ENCODE measurements around the gene C1RL.

The C1RL gene

DNA sequence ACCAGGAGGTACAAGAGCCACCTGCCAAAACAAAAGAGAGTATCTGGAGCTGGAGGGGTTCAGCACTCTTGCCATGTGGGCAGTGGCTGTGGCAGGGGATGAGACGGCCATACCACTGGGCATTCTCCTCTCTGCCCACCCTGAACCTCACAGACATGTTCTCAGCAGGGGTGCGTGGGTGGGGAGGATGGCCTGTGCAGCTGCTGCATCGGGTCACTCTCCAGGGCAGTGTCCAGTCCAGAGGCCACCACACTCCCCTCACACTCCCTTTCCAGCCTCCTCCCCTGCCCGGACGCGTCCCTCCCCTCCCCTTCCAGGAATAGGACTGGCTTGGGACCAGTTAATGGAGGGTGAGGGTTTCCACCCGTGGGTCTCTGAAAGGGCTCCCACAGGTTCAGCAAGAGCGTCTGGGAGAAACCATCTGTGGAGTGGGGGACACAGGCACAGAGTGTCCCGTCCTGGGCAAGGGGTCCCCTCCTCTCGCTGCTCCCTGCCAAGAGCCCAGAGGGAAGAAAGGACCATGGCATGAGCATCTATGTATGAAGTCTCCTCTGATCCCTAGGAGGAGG lies 17.3 kb downstream of the C1RL start:
- no peak for DNase-seq (ENCODE audit: low read depth)

DNA sequence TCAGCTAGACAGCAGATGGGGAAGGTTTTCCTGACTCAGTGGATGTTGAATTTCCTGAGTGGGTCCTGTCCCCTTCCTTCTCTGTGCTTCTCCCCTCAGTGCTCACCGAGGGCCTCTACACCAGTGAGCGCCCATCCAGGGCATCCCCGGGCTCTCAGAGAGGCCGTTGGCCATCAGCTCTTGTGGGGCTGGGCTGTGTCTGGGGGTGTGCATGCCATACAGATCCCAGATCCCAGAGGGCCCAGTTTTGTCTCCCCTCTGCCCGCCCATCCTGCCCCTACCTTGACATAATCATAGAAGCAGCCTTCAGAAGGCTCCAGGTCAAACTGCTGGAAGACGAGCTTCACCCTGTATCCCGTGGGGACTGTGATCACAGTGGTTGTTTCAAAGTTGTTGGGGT lies 17.8 kb downstream of the C1RL start:
- no peak for DNase-seq (ENCODE audit: low read depth)

- DNase-seq (ENCODE audit: low read depth), result no peak
These were observed 18.6 kb downstream of the C1RL start for GRCh38 chr12:7090222-7090998.

DNA sequence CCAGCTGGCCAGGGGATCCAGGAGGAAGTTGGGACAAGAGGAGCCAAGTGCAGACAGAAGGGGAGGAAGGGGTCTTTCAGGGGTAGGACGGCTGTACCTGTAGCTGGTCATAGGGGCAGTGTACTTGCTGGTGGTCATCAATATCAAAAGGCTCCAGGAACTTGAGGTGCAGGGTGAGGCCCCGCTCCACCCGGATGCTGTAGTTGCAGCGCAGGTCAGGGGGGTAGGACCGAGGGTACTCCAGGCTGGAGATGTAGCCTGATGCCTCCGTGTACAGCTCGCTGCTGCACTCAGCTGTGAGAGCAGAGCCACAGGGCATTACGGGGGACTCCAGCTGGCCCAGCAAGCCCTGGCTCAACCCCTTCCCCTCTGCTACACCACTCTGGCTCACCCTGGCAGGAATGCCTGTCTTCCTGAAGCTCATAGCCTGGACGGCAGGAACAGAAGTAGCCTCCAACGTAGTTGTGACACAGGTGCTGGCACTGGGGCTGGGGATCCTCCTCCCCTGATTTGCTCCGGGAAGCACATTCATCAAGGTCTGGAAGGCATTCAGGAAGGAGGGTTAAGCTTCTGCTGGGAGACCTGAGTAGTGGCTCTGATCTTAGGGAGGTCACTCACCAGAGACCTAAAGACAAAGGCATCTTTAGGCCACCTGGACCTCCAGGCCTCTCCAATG lies 19.7 kb downstream of the C1RL start:
- no peak for DNase-seq (ENCODE audit: low read depth)

DNA sequence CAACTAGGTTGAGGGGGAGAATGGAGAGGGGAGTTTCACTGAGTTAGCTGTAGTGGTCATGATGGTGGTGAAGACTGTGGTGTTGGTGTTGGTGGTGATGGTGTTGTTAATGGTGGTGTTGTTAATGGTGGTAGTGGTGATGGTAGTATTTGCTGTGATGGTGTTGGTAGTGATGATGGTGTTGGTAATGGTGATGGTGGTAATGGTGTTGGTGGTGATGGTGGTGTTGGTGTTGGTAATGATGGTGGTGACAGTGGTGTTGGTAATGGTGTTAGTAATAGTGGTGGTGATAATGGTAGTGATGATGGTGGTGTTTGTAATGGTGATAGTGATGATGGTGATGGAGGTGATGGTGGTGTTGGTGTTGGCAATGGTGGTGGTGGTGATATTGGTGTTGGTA lies 25.9 kb downstream of the C1RL start:
- no peak for DNase-seq (ENCODE audit: low read depth)

GRCh38 chr12:7081037-7081436 lies 28.0 kb downstream of the C1RL start:
- DNase-seq (ENCODE audit: low read depth), result no peak

- DNase-seq (ENCODE audit: low read depth), result no peak
These were observed 29.2 kb downstream of the C1RL start for GRCh38 chr12:7079826-7080125.

DNA sequence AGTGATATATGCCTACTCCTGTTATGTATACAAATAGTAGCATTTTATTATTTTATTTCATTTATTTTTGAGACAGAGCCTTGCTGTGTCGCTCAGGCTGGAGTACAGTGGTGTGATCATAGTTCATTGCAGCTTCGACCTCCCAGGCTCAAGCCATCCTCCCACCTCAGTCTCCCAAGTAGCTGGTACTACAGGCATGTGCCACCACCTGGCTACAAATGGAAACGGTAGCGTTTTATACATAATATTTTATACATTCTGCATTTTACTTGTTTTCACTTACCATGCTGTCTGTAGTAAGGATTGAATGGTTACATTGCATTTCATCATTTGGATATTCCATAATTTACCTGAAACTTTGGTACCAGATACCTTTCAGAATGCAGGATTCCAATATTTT lies 30.9 kb downstream of the C1RL start:
- DNase-seq (ENCODE audit: low read depth), result no peak

DNA sequence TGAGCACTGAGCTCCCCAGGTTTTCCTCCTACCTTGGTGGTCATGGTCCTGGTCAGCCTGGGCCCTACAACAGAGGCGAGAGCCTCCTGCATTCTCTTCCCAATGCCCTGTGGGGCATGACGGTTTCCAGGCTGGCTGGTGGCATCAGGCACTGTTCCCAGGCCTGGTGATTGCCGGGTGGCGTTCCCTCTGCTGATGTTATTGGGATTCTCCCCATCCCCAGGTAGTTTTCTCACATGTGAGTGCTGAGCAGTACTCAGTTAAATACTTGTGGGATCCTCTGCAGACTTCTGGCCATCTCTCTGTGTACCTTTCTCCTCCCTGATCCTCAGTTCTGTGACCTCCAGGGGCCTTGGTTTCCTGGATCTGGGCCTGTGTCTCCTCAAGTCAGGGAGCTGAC lies 32.5 kb downstream of the C1RL start:
- no peak for DNase-seq (ENCODE audit: low read depth)

DNA sequence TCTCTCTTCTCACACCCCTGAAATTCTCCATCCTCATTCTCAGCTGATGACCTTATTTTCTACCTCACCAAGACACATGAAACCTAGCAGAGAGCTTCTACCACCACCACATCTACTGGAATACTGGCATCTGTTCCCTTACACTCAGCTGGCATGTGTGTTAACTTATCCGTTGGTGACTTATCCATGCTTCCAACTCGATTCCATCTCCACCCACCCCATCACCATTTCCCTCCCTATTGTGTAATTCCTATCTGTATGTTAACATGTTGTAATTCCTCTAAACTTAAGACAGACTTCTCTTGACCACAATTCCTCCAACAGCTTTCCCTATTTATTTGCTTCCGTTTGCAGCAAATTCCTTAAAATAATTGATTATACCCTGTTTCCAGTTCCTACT lies 33.1 kb downstream of the C1RL start:
- DNase-seq (ENCODE audit: low read depth), result no peak

DNA sequence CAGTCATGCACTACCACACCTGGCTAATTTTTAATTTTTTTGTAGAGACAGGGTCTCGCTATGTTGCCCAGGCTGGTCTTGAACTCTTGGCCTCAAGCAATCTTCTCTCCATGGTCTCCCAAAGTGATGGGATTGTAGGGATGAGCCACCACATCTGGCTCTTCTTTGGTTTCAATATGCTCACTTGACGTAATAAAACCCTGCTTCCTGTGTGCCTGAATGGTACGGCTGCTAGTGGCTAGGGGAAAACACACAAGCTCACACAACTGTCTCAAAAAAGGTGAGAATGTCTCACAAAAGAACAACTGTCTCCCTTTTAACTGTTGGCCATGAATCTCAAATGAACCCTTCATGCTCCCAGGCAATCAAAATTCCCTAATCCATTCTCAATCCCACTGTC lies 33.5 kb downstream of the C1RL start:
- DNase-seq (ENCODE audit: low read depth), result no peak

DNA sequence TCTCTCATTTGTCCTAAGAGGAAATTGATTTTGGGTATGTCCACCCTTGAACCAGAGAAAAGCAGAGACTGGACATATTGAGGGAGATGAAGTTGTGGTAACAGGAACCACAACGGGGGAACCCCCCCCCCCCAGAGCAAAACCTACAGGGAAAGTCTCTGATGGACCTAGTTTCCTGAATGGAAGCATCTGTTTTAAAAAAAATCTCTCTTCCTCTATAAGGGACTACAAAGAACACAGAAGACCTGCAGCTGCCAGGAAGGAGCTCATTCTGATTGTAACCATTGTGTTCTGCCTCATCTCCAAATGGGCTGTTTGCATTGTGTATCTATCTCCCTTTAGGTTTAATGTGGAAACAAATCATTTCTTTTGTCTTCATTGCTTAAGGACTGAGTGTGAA lies 35.1 kb downstream of the C1RL start:
- DNase-seq (ENCODE audit: low read depth), result no peak

GRCh38 chr12:7072554-7072953 lies 36.5 kb downstream of the C1RL start:
- no peak for DNase-seq (ENCODE audit: low read depth)

DNA sequence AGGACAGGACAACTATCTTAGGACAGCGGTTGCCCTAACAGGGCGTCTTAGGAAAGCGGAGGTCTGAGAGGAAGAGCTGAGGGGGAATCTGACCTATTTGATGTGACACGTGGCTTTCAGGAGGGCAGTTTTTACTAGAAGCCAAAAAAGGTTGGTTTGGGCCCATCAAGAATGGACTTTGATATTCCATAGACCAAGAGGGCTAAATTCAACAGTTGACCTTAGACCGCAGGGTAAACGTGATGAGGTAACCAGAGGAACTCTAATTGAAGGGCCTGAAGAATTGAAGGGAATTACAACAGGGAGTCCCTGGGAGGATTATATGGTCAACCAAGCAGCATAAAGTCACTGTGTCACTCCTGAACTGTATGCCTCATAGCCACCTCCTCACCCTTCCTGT lies 37.0 kb downstream of the C1RL start:
- DNase-seq (ENCODE audit: low read depth), result no peak

DNA sequence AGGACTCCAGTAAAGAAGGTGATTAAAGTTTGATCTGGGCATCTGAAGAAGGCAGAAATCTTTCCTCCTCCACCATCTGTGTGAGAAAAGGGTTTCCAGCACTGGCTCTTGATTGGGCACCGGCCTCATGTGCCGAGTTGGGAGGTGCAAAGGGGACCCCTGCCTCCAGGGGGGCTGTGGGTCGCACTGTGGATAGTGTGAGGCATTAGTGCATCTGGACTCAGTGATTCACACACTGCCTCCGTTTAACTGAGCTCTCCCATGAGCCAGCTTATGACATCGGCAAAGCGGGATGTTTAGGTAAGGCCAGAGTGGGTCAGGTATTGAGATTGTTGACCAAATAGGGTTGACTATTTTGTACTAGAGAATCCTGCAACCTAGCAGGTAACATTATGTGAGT lies 39.6 kb downstream of the C1RL start:
- DNase-seq (ENCODE audit: low read depth), result no peak

- no peak for DNase-seq (ENCODE audit: low read depth)
These were observed 40.0 kb downstream of the C1RL start for GRCh38 chr12:7068994-7069346.

GRCh38 chr12:7068240-7068993 lies 40.6 kb downstream of the C1RL start:
- no peak for DNase-seq (ENCODE audit: low read depth)

GRCh38 chr12:7067096-7067495 lies 41.9 kb downstream of the C1RL start:
- DNase-seq (ENCODE audit: low read depth), result no peak

DNA sequence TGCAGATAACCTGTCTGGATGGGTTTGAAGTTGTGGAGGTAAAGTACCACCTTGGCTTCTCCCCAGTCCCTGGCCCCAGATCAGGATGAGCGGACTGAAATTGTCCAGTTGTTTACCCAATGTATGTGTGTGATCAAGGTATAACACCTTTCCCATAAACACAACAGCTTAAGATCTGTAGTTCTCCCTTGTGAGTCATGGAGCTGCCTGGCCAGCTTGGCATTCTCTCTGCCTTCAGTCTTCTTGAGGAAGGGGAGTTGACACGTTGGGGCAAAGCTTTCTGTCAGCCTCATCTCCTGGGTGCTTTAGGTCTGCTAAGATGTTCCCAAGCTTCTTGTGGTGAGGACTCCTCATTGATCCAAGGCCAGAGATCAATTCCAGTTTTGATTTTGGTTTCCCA lies 42.4 kb downstream of the C1RL start:
- no peak for DNase-seq (ENCODE audit: low read depth)

DNA sequence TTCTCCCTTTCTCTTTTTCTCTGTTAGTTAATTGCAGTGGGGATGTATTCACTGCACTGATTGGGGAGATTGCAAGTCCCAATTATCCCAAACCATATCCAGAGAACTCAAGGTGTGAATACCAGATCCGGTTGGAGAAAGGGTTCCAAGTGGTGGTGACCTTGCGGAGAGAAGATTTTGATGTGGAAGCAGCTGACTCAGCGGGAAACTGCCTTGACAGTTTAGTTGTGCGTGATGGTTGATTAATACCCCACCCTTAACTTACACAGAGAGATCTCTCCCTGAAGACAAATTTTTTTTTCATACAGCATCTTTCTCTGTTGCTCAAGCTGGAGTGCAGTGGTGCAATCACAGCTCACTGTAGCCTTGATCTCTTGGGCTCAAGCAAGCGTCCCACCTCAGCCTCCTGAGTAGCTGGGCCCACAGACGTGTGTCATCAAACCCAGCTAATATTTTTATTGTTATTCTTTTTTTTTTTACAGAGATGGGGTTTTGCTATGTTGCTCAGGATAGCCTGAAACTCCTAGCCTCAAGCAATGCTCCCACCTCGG lies 43.9 kb downstream of the C1RL start:
- no peak for DNase-seq (ENCODE audit: low read depth)

DNA sequence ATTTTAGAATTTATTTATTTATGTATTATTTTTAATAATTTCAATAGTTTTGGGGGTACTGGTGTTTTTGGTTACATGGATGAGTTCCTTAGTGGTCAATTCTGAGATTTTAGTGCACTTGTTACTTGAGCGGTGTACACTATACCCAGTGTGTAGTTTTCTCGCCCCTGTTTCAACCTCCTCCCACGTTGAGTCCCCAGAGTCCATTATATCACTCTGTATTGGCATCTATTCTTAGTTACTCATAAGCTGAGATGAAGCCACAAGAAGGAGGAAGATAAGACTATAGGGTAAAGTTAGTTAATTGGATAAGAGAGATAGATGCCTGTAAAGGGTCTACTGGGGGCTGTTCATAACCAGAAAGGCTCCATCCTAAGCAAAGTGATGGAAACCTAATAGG lies 44.5 kb downstream of the C1RL start:
- no peak for DNase-seq (ENCODE audit: low read depth)

GRCh38 chr12:7061596-7061995 lies 47.4 kb downstream of the C1RL start:
- no peak for DNase-seq (ENCODE audit: low read depth)

DNA sequence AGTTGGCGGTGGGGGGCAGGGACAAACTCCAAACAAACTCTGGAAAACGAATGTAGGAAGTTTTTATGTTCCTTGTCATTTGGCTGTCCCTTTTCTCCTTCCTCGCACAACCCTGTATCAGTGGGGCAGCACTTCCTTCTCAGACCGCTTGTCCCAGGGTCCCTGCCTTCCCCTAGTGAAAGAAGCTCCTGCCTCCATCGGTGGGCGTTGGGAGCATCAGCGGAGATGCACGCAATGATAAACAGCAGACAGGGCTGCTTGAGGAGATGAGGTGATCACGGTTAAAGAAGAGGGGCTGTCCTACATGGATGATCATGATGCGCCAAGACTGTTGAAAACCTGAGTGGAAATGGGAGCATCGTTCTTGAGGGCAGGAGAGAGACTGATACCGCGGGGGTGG lies 47.9 kb downstream of the C1RL start:
- DNase-seq (ENCODE audit: low read depth), result no peak
